GM19099 (cell line): ENCODE measurements around the gene GPR150.

Experiments
- POLR2A ChIP-seq: IDR thresholded peaks from 3 replicates; pipeline ENCODE4 v1.6.1; 2011; ENCODE audit warnings: low read depth; ENCODE audit not compliant: insufficient read length; ENCODE audit errors: extremely low read depth

The GPR150 gene

GRCh38 chr5:95667678-95668077 lies 47.8 kb downstream of the GPR150 start:
- no peak for TF ChIP-seq POLR2A

- no peak for TF ChIP-seq POLR2A
These were observed 48.3 kb downstream of the GPR150 start for GRCh38 chr5:95668216-95668615.

DNA sequence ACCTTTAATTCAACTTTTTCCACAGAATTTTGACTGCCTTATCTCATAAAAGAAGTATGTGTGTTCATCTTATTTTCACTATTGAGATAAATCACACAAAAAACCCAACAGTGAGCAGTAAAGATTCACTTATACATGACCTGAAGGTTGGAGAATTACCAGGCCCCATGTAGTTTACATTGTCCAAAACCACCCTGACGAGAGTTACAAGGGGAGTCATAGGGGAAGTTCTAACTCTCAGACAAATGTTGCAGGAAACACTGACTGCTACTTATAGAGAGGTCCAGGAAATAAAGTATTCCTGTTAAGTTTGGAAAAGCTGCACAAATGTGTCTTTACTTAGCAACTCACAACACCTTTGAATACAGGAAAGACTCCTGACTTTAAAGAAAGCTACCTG lies 48.8 kb downstream of the GPR150 start:
- TF ChIP-seq POLR2A, result no peak

DNA sequence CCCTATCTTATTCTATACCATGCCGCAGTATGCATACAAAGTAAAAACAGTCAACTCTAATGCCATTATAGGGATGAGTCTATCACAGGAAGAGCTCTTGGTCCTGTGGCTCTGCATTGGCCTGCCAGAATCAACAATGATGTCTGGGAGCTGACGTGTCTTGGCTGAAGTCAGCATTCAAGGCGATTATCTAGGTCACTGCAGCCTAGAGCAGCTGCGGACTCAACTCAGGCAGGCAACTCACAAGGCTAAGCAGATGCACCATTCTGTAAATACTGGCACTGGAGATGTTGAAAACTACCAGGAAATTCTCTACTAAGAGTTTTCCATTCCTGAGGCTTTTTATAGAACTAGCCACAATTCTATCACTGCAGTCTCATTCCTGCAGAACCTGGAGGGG lies 49.7 kb downstream of the GPR150 start:
- no peak for TF ChIP-seq POLR2A

GRCh38 chr5:95669985-95670384 lies 50.1 kb downstream of the GPR150 start:
- no peak for TF ChIP-seq POLR2A

DNA sequence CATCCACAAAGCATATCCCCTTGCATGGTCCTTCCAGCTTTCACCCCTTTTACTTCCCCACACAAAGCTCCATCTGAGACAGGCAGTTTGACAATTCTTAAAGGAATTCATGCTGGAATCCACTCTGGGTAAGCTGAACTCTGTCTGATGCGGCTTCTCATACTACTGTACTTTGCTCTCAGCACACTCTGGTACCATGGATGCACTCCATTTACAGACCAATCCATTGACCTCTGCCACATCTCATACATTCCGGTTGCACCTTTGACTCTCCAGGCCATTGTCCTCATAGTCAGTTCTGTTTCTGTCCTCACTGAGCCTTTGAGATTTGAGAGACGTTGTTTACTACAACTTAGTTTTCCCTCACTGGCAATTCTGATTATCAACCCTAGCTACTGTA lies 50.7 kb downstream of the GPR150 start:
- no peak for TF ChIP-seq POLR2A
